ENCODE measurements around the gene AFAP1L1.

- TF ChIP-seq POLR2A (IDR thresholded peaks at IDR 0.05) (no peak), CTCF (IDR thresholded peaks at IDR 0.05) (no peak)
Measured at GRCh38 chr5:149251546-149251945, 20.1 kb upstream of the AFAP1L1 start.
